Activated T-helper 2 cell treated with anti-CD3 and anti-CD28 coated beads, Interferon-gamma antibody, Interleukin-2, Interleukin-4, amounts not matched to agents 10 μg/mL and 5 μg/mL and 100 μg/mL, durations not matched to agents 14 hours and 24 hours and 36 hours (primary cell): Measurements from ENCODE around the gene UNC5A. TPM values are rescaled to one million over a fixed set of nuclear protein-coding genes. Genes with fewer than 3 reads are reported as not detected.

ENCODE experiments used
- DNase-seq: peaks from one replicate; pipeline ENCODE4 v3.0.0; 2021; ENCODE audit warnings: low spot score
- H3K27ac Mint-ChIP-seq: one replicate; pipeline ENCODE4 v1.8.0; 2021; ENCODE audit warnings: mixed read lengths
- H3K27me3 Mint-ChIP-seq: one replicate; pipeline ENCODE4 v1.8.0; 2021; ENCODE audit warnings: low read depth, mixed read lengths
- H3K36me3 Mint-ChIP-seq: one replicate; pipeline ENCODE4 v1.8.0; 2021; ENCODE audit warnings: low read depth, mixed read lengths
- H3K4me1 Mint-ChIP-seq: one replicate; pipeline ENCODE4 v1.8.0; 2021; ENCODE audit warnings: low read depth, mixed read lengths
- H3K4me3 Mint-ChIP-seq: one replicate; pipeline ENCODE4 v1.8.0; 2021; ENCODE audit warnings: low read depth, mild to moderate bottlenecking, moderate library complexity, mixed read lengths
- H3K9me3 Mint-ChIP-seq: one replicate; pipeline ENCODE4 v1.8.0; 2021; ENCODE audit warnings: mixed read lengths
- intact Hi-C: fragments of 100-400 bp; cut with micrococcal nuclease; formaldehyde crosslinking; loops from one replicate; pipeline ENCODE4 v1.15.1; 2023
- total RNA-seq: library from RNA; stranded (reverse); gene quantifications from 2 replicates; pipeline ENCODE4 v1.2.3, GENCODE V29; 2022

Gene UNC5A
- total RNA-seq, 1 donor from 2014 or later, result not detected

DNA sequence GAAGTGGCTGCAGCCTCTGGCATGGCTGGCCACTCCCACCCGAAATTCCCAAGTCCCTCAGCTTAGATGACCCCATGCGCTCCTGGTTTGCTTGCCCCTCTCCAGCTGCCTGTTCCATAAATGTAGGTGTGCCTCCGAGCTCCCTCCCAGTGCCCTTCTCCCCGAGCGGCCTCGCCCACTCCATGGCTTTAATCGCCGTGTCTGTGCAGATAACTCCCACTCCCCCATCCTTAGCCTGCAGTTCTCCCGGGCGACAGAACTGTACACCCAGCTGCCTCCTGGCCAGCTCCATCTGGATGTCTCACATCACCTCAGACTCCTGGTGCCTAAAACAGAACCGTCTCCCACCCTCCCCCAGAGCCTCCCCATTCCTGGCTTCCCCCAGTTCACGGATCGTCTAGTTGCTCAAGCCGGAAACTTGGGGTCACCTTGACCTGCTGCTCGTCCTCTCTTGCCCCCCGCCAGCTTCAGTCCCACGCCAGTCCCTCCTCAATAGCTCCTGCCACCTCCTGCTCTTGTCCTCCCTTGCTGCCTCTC lies 64.7 kb downstream of the UNC5A start:
- H3K4me1 Mint-ChIP-seq, result no peaks in the 10 kb centered on the region
- H3K4me3 Mint-ChIP-seq, result no peak overlapping the region
- peaks cover 9% of the 10 kb centered on the region for H3K9me3 Mint-ChIP-seq
- peaks cover 19% of the 10 kb centered on the region for H3K27me3 Mint-ChIP-seq
- DNase-seq, result no peak
- intact Hi-C loops, result no loop called here
- H3K36me3 Mint-ChIP-seq, result peaks cover 7% of the 10 kb centered on the region
- no peak overlapping the region for H3K27ac Mint-ChIP-seq

DNA sequence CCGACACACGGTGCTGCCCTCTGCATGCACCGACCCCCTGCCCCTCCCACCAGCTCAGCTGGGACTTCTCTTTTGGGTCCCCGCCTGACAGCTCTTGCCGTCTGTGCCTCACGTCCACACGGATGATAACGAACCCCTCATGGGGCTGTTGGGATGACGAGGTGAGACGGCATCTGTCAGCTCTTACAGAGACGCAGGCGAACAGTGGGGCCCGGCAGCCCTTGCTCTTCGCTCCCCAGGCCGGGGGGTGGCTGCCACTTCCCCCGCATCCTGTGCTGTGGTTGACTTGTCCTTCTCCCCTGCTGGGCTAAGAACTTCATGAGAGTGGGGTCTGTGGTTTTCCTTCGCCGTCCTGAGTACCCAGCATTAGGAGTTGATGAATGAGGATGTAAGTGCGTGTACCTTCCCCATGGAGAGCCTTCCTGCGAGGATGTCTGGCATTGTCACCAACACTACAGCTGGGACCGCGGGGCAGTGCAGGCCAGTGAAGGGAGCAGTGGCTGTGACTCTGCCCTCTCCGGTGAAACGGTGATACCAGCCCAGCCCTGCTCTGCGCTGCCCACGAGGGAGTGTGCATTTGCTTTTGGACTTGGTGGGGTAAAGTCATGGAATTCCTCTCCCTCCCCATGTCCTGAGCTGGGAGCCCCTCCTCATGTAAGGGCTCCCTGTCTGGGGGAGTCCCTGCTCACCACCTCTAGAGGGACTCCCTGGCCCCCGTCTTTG lies 65.6 kb downstream of the UNC5A start:
- peaks cover 7% of the 10 kb centered on the region for H3K36me3 Mint-ChIP-seq
- H3K4me1 Mint-ChIP-seq, result no peaks in the 10 kb centered on the region
- H3K27me3 Mint-ChIP-seq, result peaks cover 19% of the 10 kb centered on the region
- no peak overlapping the region for H3K27ac Mint-ChIP-seq
- peaks cover 9% of the 10 kb centered on the region for H3K9me3 Mint-ChIP-seq
- intact Hi-C loops, result no loop called here
- DNase-seq, result no peak
- H3K4me3 Mint-ChIP-seq, result no peak overlapping the region

DNA sequence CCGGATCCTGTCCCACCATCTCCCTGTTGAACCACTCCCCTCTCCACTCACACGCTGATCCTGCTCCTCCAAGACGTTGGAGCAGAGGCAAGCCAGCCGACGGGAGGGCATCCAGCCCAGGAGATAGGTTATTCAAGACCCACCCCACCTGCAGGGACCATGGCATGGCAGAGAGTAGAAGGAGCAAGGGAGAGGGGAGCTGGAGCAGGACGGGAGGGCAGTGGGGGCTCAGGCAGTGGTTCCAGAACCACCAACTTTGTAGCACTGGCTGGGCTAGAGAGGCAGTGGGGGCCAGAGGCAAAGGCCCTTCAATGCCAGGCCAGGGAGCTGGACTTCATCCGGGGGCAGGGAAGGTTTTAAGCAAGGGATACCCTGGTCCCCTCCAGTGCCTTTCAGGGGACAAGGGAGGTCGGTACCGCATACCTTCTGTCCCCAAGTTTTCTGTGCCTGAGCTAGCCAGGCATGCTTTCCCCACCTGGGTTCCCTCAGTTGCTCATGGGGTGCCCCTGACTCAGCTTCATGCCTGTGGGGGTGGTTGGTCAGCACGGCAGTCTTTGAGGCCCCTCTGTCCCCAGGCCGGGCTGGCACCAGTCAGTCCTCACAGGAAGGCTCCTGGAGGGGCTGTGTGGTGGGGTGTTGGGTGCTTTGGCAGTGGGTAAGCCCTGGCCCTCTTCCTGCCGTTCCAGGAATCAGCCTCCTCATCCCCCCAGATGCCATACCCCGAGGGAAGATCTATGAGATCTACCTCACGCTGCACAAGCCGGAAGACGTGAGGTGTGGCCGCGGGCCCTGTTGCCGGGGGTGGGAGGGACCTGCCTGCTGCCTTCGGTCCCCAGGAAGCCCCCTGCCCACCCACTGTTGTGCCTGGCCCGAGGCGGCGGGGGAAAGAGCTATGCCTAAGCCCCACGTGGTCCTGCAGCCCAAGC lies 66.4 kb downstream of the UNC5A start:
- Mint-ChIP-seq H3K9me3 (peaks cover 9% of the 10 kb centered on the region), H3K36me3 (peaks cover 7% of the 10 kb centered on the region), H3K4me3 (no peak overlapping the region), H3K4me1 (no peaks in the 10 kb centered on the region), H3K27ac (no peak overlapping the region), H3K27me3 (peaks cover 19% of the 10 kb centered on the region)
- DNase-seq, result no peak
- intact Hi-C loops, result no loop called here

DNA sequence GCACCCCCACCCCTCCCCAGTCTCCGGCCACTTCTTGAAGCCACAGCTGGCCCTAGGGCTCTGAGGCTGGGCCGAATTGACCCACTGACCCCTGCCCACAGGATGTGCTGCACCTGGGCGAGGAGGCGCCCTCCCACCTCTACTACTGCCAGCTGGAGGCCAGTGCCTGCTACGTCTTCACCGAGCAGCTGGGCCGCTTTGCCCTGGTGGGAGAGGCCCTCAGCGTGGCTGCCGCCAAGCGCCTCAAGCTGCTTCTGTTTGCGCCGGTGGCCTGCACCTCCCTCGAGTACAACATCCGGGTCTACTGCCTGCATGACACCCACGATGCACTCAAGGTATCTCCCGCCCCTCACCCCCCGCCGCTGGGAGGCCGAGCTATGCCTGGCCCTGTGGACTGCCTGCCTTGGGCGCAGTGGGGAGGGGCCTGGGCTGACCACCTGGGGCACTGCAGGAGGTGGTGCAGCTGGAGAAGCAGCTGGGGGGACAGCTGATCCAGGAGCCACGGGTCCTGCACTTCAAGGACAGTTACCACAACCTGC lies 67.5 kb downstream of the UNC5A start:
- peaks cover 9% of the 10 kb centered on the region for H3K9me3 Mint-ChIP-seq
- no peak for DNase-seq
- no peak overlapping the region for H3K4me3 Mint-ChIP-seq
- no peak overlapping the region for H3K27ac Mint-ChIP-seq
- peaks cover 19% of the 10 kb centered on the region for H3K27me3 Mint-ChIP-seq
- intact Hi-C loops, result no loop called here
- H3K36me3 Mint-ChIP-seq, result peaks cover 7% of the 10 kb centered on the region
- no peaks in the 10 kb centered on the region for H3K4me1 Mint-ChIP-seq

DNA sequence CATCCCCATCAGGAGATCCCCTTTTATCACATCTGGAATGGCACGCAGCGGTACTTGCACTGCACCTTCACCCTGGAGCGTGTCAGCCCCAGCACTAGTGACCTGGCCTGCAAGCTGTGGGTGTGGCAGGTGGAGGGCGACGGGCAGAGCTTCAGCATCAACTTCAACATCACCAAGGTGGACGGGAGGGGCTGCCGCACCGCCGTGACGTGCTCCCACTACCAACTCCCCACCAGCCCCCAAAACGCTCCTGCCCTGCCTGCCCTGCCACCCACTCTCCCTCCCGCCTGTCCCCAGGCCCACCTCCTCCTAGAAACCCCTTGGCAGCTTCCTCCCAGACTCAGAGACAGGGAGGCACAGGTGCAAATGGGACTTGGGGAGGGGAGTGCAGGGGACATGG lies 68.1 kb downstream of the UNC5A start:
- peaks cover 3% of the 10 kb centered on the region for H3K36me3 Mint-ChIP-seq

DNA sequence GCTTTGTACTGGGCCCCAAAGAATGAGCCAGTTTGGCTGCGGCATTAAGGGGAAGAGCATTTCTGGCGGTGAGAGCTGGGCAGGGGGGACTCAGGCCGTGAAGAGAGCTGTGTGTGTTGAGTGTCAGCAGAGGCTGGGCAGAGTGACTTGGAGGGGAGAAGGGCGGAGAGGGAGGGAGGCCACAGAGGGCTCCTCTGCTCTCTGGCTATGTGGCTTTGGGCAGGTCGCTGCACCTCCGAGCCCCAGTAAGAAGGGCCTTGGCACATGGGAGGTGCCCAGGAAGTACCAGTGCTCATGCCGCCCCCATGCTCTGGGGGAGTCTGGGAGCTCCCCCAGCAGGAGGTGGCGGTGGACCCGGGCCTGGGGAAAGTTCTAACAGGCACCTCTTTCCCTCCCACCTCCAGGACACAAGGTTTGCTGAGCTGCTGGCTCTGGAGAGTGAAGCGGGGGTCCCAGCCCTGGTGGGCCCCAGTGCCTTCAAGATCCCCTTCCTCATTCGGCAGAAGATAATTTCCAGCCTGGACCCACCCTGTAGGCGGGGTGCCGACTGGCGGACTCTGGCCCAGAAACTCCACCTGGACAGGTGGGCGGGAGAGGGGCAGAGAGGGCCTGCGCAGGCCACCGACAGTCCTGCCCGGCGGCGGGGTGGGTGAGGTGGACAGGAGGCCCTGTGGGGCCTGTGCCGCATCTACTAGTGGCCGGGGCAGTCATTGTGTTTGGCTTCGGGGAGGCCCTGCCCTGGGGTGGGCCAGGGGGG lies 68.7 kb downstream of the UNC5A start:
- peaks cover 3% of the 10 kb centered on the region for H3K36me3 Mint-ChIP-seq
- intact Hi-C loops, result no loop called here
- H3K4me1 Mint-ChIP-seq, result no peaks in the 10 kb centered on the region
- H3K9me3 Mint-ChIP-seq, result peaks cover 5% of the 10 kb centered on the region
- DNase-seq, result no peak
- H3K27ac Mint-ChIP-seq, result no peak overlapping the region
- H3K27me3 Mint-ChIP-seq, result peaks cover 19% of the 10 kb centered on the region
- H3K4me3 Mint-ChIP-seq, result no peak overlapping the region

More for the DNA sequence above, 68.1 kb downstream of the UNC5A start:
- intact Hi-C loops, result no loop called here
- Mint-ChIP-seq H3K9me3 (peaks cover 5% of the 10 kb centered on the region), H3K4me1 (no peaks in the 10 kb centered on the region), H3K4me3 (no peak overlapping the region), H3K27me3 (peaks cover 19% of the 10 kb centered on the region), H3K27ac (no peak overlapping the region)
- DNase-seq, result no peak

DNA sequence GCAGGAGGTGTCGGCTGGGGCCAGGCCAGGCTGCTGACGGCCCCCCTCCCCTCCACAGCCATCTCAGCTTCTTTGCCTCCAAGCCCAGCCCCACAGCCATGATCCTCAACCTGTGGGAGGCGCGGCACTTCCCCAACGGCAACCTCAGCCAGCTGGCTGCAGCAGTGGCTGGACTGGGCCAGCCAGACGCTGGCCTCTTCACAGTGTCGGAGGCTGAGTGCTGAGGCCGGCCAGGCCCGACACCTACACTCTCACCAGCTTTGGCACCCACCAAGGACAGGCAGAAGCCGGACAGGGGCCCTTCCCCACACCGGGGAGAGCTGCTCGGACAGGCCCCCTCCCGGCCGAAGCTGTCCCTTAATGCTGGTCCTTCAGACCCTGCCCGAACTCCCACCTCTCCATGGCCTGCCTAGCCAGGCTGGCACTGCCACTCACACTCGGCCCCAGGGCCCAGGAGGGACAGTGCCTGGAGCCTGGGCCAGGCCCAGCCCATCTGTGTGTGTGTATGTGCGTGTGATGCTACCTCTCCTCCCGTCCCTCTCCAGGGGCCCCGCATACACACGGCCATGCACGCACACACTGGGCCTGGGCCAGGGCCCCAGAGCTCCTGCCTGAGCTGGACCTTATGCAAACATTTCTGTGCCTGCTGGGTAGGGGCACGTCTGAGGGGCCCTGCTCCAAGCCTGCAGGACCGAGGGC lies 69.5 kb downstream of the UNC5A start:
- H3K4me1 Mint-ChIP-seq, result no peaks in the 10 kb centered on the region
- DNase-seq, result no peak
- no peak overlapping the region for H3K4me3 Mint-ChIP-seq
- H3K27me3 Mint-ChIP-seq, result peaks cover 18% of the 10 kb centered on the region
- peaks cover 3% of the 10 kb centered on the region for H3K36me3 Mint-ChIP-seq
- H3K27ac Mint-ChIP-seq, result no peak overlapping the region
- intact Hi-C loops, result no loop called here
- H3K9me3 Mint-ChIP-seq, result peaks cover 5% of the 10 kb centered on the region

DNA sequence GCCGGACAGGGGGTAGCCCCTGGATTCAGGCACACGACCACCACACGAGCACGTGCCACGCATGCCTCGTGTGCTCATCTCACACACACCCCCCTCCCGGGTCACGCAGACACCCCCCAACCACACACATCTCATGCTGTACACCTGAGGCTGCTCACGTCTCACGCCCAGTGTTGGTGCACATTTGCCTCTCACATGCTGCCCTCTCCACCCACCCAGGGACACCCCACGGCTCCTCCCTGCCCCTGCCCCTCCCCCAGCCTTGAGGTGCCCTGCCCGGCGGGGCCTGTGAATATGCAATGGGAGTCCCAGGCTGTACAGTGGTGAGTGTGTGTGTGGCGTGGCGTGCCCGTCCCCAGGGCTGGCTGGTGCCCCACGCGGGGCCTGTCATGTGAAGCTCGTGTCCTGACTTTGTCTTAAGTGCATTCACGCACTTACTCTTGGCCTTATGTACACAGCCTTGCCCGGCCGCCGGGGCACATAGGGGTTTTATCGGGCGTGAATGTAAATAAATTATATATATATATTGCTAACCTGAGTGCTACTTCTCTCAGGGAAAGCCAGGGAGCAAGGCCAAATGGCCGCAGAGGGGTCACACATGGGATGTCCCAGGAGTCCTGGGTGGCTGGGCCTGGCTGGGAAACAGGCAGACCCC lies 70.1 kb downstream of the UNC5A start:
- Mint-ChIP-seq H3K4me3 (no peak overlapping the region), H3K36me3 (no peaks in the 10 kb centered on the region), H3K4me1 (no peaks in the 10 kb centered on the region), H3K27me3 (peaks cover 12% of the 10 kb centered on the region), H3K27ac (no peak overlapping the region), H3K9me3 (no peaks in the 10 kb centered on the region)
- intact Hi-C loops, result no loop called here
- no peak for DNase-seq

DNA sequence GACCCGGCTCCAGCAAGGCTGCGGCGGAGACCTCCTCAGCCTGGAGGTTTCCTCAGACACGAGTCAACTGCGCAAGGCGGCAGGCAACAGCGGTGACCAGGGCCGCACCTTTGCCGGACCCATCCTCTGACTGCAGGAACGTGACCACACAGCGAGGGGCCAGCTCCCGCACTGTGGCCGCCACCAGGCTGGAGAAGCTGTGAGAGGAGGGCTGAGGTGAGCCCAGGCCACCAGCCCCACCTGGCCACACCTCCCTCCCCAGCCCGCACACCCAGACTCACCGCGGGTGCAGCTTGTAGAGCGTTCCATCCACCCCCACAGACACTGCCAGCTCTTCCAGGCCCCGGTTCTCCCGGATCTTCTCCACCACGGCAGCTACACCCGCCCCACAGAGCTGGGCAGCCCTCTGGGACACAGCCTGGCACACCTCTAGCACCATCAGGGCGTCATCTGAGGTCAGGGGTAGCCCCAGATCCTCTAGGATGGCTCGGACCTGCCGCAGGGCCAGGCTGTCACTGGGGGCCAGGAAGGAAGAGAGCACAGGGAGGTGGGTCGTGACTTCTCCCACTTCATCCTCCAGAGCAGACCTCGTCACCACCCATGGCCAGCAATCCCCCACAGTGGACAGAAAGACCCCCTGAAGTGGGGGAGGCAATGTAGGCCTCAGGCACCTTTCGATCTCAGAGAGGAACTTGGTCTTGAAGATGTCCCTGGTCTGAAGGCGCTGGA lies 70.8 kb downstream of the UNC5A start:
- no peaks in the 10 kb centered on the region for H3K36me3 Mint-ChIP-seq
- H3K4me3 Mint-ChIP-seq, result no peak overlapping the region
- intact Hi-C loops, result no loop called here
- no peak for DNase-seq
- peaks cover 5% of the 10 kb centered on the region for H3K27me3 Mint-ChIP-seq
- H3K4me1 Mint-ChIP-seq, result no peaks in the 10 kb centered on the region
- no peak overlapping the region for H3K27ac Mint-ChIP-seq
- H3K9me3 Mint-ChIP-seq, result no peaks in the 10 kb centered on the region

DNA sequence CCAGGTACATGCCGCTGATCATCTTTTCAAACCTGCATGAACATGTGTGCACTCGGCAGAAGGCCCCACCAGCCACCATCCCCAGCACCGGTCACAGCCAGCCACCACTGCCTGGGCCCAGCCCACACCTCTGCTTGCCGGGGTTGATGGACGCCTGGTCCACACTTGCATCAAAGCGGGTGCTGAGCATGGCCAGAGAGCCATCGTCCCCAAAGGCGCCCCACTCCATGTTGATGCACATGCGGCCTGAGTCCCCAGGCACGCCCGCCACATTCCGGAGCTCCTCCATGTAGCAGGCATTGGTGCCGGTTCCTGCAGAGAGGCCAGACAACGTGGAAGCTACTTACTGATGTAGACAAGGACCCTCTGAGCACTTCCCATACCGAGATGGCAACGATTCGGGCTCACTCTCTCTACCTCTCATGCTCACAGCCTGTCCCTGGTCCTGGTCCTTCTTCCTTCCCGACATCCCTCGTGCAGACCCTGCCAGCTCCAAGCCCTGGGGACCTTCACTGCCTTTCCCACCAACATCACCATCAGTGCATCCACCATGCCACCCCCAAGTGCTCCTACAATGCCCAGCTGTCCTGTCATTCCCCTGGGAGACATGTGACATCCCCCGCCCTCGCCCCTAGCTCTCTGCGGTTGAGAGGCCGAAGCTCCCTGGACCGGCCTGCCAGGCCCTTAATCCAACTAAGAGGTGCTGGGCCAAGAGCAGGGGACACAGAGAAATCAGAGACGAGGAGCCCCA lies 71.6 kb downstream of the UNC5A start:
- no peak for DNase-seq
- Mint-ChIP-seq H3K4me1 (no peaks in the 10 kb centered on the region), H3K27ac (no peak overlapping the region), H3K9me3 (no peaks in the 10 kb centered on the region), H3K36me3 (no peaks in the 10 kb centered on the region), H3K4me3 (no peak overlapping the region), H3K27me3 (no peaks in the 10 kb centered on the region)
- intact Hi-C loops, result no loop called here

DNA sequence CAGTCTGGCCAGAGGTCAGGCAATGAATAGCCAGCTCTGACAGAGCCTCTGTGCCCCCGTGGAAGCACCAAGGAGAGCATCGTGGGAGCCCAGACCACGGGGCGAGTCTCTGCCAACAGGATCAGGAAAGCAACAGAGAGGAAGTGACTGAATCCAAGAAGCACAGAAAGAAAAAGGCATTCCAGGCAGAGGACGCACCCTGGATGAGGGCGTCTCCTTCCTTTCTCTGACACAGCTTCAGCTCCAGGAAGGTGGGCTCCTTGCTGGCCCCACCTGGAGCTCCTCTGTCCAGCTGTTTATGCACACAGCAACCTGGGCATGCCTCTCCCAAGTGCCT lies 72.2 kb downstream of the UNC5A start:
- Mint-ChIP-seq H3K36me3 (no peaks in the 10 kb centered on the region), H3K9me3 (no peaks in the 10 kb centered on the region), H3K4me1 (no peaks in the 10 kb centered on the region), H3K4me3 (no peak overlapping the region), H3K27ac (no peak overlapping the region), H3K27me3 (no peaks in the 10 kb centered on the region)
- DNase-seq, result no peak
- intact Hi-C loops, result no loop called here
